AG04449 (cell line): ENCODE measurements around the gene KLHL5.

Source experiments
- CTCF ChIA-PET: fragments of 350-600 bp; formaldehyde crosslinking; extraction: SDS; loops from one replicate; lab custom pipeline; 2021; ENCODE audit warnings: antibody characterized with exemption; lab: Yijun Ruan, JAX
- POLR2A ChIA-PET: fragments of 400-600, 350-600 bp; formaldehyde crosslinking; extraction: SDS; loops from one replicate; lab custom pipeline; 2020; ENCODE audit warnings: antibody characterized with exemption, inconsistent platforms; lab: Yijun Ruan, JAX
- DNase-seq: peaks from one replicate; pipeline ENCODE4 v3.0.0-alpha.2; 2010; ENCODE audit warnings: low read depth, low spot score
- H3K4me3 ChIP-seq: 2 replicates; pipeline ENCODE4 v1.5.1; 2011; ENCODE audit warnings: low read depth, mild to moderate bottlenecking, control low read depth, low read length
- TF ChIP-seq, protein P1 (sequence below): IDR thresholded peaks from one replicate; pipeline ENCODE4 v1.5.1; 2011; ENCODE audit warnings: mild to moderate bottlenecking, moderate library complexity, low read length, control low read depth, inconsistent platforms; ENCODE audit not compliant: insufficient read depth; ENCODE audit errors: missing control alignments

KLHL5 gene

DNA sequence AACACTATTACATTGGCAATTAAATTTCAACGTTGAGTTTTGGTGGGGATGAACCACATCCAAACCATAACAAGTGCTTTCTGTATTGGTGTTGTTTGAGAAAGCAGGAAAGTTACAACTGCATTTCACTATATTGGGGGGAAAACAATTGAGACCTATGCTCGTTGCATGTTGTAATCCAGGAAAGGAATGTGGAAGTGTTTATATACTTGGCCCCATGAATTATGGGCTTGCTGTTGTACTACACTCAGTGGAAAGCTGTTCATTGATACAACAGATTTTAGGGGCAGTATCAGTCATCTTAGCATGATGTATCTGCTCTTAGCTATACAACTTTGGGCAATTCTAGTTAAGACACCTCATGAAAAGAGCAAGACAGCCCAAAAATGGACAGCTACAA lies 52.4 kb downstream of the KLHL5 start:
- TF ChIP-seq, protein P1, sequence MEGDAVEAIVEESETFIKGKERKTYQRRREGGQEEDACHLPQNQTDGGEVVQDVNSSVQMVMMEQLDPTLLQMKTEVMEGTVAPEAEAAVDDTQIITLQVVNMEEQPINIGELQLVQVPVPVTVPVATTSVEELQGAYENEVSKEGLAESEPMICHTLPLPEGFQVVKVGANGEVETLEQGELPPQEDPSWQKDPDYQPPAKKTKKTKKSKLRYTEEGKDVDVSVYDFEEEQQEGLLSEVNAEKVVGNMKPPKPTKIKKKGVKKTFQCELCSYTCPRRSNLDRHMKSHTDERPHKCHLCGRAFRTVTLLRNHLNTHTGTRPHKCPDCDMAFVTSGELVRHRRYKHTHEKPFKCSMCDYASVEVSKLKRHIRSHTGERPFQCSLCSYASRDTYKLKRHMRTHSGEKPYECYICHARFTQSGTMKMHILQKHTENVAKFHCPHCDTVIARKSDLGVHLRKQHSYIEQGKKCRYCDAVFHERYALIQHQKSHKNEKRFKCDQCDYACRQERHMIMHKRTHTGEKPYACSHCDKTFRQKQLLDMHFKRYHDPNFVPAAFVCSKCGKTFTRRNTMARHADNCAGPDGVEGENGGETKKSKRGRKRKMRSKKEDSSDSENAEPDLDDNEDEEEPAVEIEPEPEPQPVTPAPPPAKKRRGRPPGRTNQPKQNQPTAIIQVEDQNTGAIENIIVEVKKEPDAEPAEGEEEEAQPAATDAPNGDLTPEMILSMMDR, result no peak
- POLR2A ChIA-PET, result no interaction called here
- CTCF ChIA-PET, result interaction anchor here (0.6 to 1.0 kb wide), 4 partner anchors 12 to 355 kb away, joined by 3 to 10 read pairs (median 3); no protein-coding TSS in a partner anchor
- no peak for DNase-seq
- no peak overlapping the region for H3K4me3 ChIP-seq

DNA sequence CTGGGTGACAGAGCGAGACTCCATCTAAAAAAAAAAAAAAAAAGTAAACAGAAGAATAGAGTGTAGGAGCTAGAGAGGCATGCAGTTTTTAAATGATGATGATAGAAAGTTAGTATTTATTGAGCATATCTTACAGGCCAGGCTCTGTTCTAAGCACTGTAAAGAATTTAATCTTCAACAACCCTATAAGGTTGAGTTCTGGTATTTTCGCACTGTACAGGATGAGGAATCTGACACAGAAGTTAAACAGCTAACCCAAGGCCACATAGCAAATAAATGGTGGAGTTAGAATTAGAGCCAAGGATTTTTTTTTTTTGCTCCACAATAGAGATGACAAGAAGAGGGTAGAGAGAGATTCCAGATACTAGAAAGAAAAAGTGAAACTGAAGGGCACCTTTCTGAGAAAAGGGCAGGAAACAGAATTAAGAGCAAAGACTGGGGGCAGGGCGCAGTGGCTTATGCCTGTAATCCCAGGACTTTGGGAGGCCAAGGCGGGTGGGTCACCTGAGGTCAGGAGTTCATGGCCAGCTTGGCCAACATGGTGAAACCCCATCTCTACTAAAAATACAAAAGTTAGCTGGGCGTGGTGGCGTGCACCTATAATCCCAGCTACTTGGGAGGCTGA lies 56.1 kb downstream of the KLHL5 start:
- no peak for DNase-seq
- POLR2A ChIA-PET, result interaction anchor here (0.5 to 0.6 kb wide), 2 partner anchors 124 to 167 kb away, joined by 3 to 4 read pairs; no protein-coding TSS in a partner anchor
- no peak overlapping the region for H3K4me3 ChIP-seq
- CTCF ChIA-PET, result interaction anchor here (0.9 kb wide), 1 partner anchor 16 kb away, joined by 4 read pairs; no protein-coding TSS in a partner anchor
- TF ChIP-seq, protein P1, result no peak

DNA sequence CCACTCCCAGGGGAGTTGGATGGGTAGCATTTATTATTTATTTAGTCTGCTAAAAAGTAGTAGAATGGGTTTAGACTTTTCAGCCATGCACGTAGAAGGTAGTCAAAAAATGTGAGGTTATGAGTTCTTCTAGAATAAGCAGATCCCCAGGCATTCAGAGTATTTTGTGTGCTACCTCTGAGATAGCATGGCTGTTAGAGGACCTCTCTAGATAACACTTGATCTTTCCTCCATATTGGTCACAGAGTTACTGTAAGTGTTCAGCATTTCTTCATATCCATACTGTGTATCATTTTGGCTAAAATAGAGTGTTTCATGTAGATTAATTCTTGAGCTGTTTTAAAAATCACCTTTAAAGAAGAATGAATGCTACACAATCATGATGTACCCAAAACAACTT lies 58.4 kb downstream of the KLHL5 start:
- no peak for DNase-seq
- ChIA-PET POLR2A (no interaction called here), CTCF (interaction anchor here (1.9 kb wide), 1 partner anchor 14 kb away, joined by 9 read pairs; no protein-coding TSS in a partner anchor)
- TF ChIP-seq, protein P1, result no peak
- H3K4me3 ChIP-seq, result no peak overlapping the region

DNA sequence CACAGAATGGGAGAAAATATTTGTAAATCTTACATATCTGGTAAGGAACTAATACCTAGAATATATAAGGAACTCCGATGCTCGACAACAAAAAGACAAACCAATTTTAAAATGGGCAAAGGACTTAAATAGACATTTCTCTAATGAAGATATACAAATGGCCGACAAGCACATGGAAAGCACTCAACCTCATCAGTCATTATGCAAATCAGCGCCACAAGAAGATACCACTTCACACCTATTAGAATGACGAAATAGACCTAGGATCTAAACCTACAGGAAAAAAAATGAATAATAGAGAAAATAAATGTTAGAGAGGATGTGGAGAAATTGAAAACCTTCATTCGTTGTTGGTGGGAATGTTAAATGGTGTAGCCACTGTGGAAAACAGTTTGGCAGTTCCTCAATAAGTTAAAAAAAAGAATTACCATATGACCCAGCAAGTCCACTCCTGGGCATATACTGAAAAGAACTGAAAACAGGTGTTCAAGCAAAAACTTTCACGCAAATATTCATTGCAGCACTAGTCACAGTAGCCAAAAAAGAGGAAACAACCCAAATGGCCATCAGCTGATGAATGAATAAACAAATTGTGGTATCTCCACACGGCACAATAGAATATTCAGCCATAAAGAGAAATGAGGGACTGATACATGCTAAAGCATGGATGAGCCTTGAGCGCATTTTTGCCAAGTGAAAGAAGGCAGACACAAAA lies 63.0 kb downstream of the KLHL5 start:
- ChIA-PET CTCF (interaction anchor here (2.2 kb wide), 1 partner anchor 10 kb away, joined by 12 read pairs; no protein-coding TSS in a partner anchor), POLR2A (no interaction called here)
- no peak for DNase-seq
- no peak overlapping the region for H3K4me3 ChIP-seq
- TF ChIP-seq, protein P1, result no peak

DNA sequence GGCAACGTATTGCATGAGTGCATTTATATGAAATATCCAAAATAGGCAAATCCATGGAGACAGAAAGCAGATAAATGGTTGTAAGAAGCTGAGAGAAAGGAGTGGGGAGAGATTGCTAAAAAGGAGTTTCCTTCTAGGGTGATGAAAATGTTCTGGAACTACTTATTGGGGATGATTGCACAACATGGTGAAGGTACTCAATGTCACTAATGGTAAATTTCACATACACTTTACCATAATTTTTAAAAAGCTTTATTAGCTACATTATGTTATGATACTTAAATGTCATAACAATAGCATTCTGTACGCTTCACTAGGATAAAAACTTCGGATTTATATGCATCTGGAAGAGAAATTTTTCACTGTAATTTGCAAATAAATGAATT lies 63.6 kb downstream of the KLHL5 start:
- CTCF ChIA-PET, result interaction anchor here (2.2 kb wide), 1 partner anchor 10 kb away, joined by 12 read pairs; no protein-coding TSS in a partner anchor
- H3K4me3 ChIP-seq, result no peak overlapping the region

More for the DNA sequence above, 63.6 kb downstream of the KLHL5 start:
- DNase-seq, result no peak
- POLR2A ChIA-PET, result no interaction called here
- TF ChIP-seq, protein P1, result no peak
